Activated naive CD8-positive, alpha-beta T cell (primary cell): ENCODE results near the gene CCDC92.
A peak's percentile ranks its signal among the peaks of the same experiment; 100 is the strongest.

Source experiments
- H3K27ac Mint-ChIP-seq: one replicate; pipeline ENCODE4 v1.8.0; 2021; ENCODE audit warnings: mixed read lengths
- H3K27me3 Mint-ChIP-seq: one replicate; pipeline ENCODE4 v1.8.0; 2021; ENCODE audit warnings: mixed read lengths
- H3K36me3 Mint-ChIP-seq: one replicate; pipeline ENCODE4 v1.8.0; 2021; ENCODE audit warnings: mixed read lengths
- H3K4me1 Mint-ChIP-seq: one replicate; pipeline ENCODE4 v1.8.0; 2021; ENCODE audit warnings: low read depth, mixed read lengths
- H3K4me3 Mint-ChIP-seq: one replicate; pipeline ENCODE4 v1.8.0; 2021; ENCODE audit warnings: mild to moderate bottlenecking, mixed read lengths
- H3K9me3 Mint-ChIP-seq: one replicate; pipeline ENCODE4 v1.8.0; 2021; ENCODE audit warnings: low read depth, mixed read lengths

Gene CCDC92

GRCh38 chr12:123971770-123972456 is 718 bp downstream of the CCDC92 start:
- H3K4me1 Mint-ChIP-seq, result peaks cover 37% of the 10 kb centered on the region
- no peaks in the 10 kb centered on the region for H3K27me3 Mint-ChIP-seq
- peak overlapping the region; percentile 41 for H3K27ac Mint-ChIP-seq
- no peaks in the 10 kb centered on the region for H3K9me3 Mint-ChIP-seq
- H3K36me3 Mint-ChIP-seq, result peaks cover 3% of the 10 kb centered on the region
- peak overlapping the region; percentile 92 for H3K4me3 Mint-ChIP-seq

- Mint-ChIP-seq H3K27ac (peak overlapping the region; percentile 41), H3K4me1 (peaks cover 37% of the 10 kb centered on the region), H3K36me3 (peaks cover 3% of the 10 kb centered on the region), H3K27me3 (no peaks in the 10 kb centered on the region), H3K9me3 (no peaks in the 10 kb centered on the region), H3K4me3 (peak overlapping the region; percentile 92)
These were observed 1.2 kb downstream of the CCDC92 start for GRCh38 chr12:123971449-123971769.

GRCh38 chr12:123967121-123967586 is 5.5 kb downstream of the CCDC92 start:
- H3K9me3 Mint-ChIP-seq, result no peaks in the 10 kb centered on the region
- peaks cover 22% of the 10 kb centered on the region for H3K4me1 Mint-ChIP-seq
- no peak overlapping the region for H3K4me3 Mint-ChIP-seq
- no peaks in the 10 kb centered on the region for H3K27me3 Mint-ChIP-seq
- H3K27ac Mint-ChIP-seq, result no peak overlapping the region
- H3K36me3 Mint-ChIP-seq, result peaks cover 2% of the 10 kb centered on the region

GRCh38 chr12:123966596-123966995 is 6.0 kb downstream of the CCDC92 start:
- H3K27me3 Mint-ChIP-seq, result no peaks in the 10 kb centered on the region
- peaks cover 2% of the 10 kb centered on the region for H3K36me3 Mint-ChIP-seq
- H3K9me3 Mint-ChIP-seq, result no peaks in the 10 kb centered on the region
- H3K27ac Mint-ChIP-seq, result no peak overlapping the region
- H3K4me1 Mint-ChIP-seq, result peaks cover 21% of the 10 kb centered on the region
- H3K4me3 Mint-ChIP-seq, result no peak overlapping the region

GRCh38 chr12:123965382-123965781 is 7.2 kb downstream of the CCDC92 start:
- Mint-ChIP-seq H3K36me3 (peaks cover 2% of the 10 kb centered on the region), H3K4me3 (no peak overlapping the region), H3K9me3 (no peaks in the 10 kb centered on the region), H3K27ac (no peak overlapping the region), H3K4me1 (peaks cover 13% of the 10 kb centered on the region), H3K27me3 (no peaks in the 10 kb centered on the region)

- Mint-ChIP-seq H3K9me3 (no peaks in the 10 kb centered on the region), H3K4me1 (peaks cover 6% of the 10 kb centered on the region), H3K27me3 (no peaks in the 10 kb centered on the region), H3K36me3 (peaks cover 2% of the 10 kb centered on the region), H3K4me3 (no peak overlapping the region), H3K27ac (no peak overlapping the region)
These were observed 8.8 kb downstream of the CCDC92 start for GRCh38 chr12:123963821-123964220.

- Mint-ChIP-seq H3K4me1 (peaks cover 4% of the 10 kb centered on the region), H3K9me3 (no peaks in the 10 kb centered on the region), H3K27ac (no peak overlapping the region), H3K36me3 (peaks cover 2% of the 10 kb centered on the region), H3K4me3 (no peak overlapping the region), H3K27me3 (no peaks in the 10 kb centered on the region)
These were observed 10.1 kb downstream of the CCDC92 start for GRCh38 chr12:123962513-123962912.

GRCh38 chr12:123961585-123962345 is 10.9 kb downstream of the CCDC92 start:
- peaks cover 4% of the 10 kb centered on the region for H3K4me1 Mint-ChIP-seq
- H3K36me3 Mint-ChIP-seq, result peaks cover 4% of the 10 kb centered on the region
- no peaks in the 10 kb centered on the region for H3K27me3 Mint-ChIP-seq
- no peak overlapping the region for H3K27ac Mint-ChIP-seq
- H3K9me3 Mint-ChIP-seq, result no peaks in the 10 kb centered on the region
- no peak overlapping the region for H3K4me3 Mint-ChIP-seq

GRCh38 chr12:123960856-123961255 is 11.8 kb downstream of the CCDC92 start:
- Mint-ChIP-seq H3K9me3 (no peaks in the 10 kb centered on the region), H3K27me3 (no peaks in the 10 kb centered on the region)

GRCh38 chr12:123960029-123960735 is 12.4 kb downstream of the CCDC92 start:
- no peak overlapping the region for H3K27ac Mint-ChIP-seq
- peaks cover 4% of the 10 kb centered on the region for H3K36me3 Mint-ChIP-seq
- H3K4me3 Mint-ChIP-seq, result no peak overlapping the region
- H3K27me3 Mint-ChIP-seq, result no peaks in the 10 kb centered on the region
- no peaks in the 10 kb centered on the region for H3K9me3 Mint-ChIP-seq
- H3K4me1 Mint-ChIP-seq, result peaks cover 4% of the 10 kb centered on the region

More at GRCh38 chr12:123960856-123961255, 11.8 kb downstream of the CCDC92 start:
- Mint-ChIP-seq H3K4me3 (no peak overlapping the region), H3K4me1 (peaks cover 4% of the 10 kb centered on the region), H3K27ac (no peak overlapping the region), H3K36me3 (peaks cover 4% of the 10 kb centered on the region)

GRCh38 chr12:123958876-123959275 is 13.8 kb downstream of the CCDC92 start:
- Mint-ChIP-seq H3K36me3 (peaks cover 4% of the 10 kb centered on the region), H3K27me3 (no peaks in the 10 kb centered on the region)

GRCh38 chr12:123958462-123958861 is 14.2 kb downstream of the CCDC92 start:
- Mint-ChIP-seq H3K9me3 (no peaks in the 10 kb centered on the region), H3K4me3 (no peak overlapping the region), H3K4me1 (peaks cover 4% of the 10 kb centered on the region), H3K27ac (no peak overlapping the region), H3K27me3 (no peaks in the 10 kb centered on the region), H3K36me3 (peaks cover 4% of the 10 kb centered on the region)

More at GRCh38 chr12:123958876-123959275, 13.8 kb downstream of the CCDC92 start:
- no peak overlapping the region for H3K27ac Mint-ChIP-seq
- peaks cover 4% of the 10 kb centered on the region for H3K4me1 Mint-ChIP-seq
- H3K9me3 Mint-ChIP-seq, result no peaks in the 10 kb centered on the region
- H3K4me3 Mint-ChIP-seq, result no peak overlapping the region

GRCh38 chr12:123957196-123957595 is 15.4 kb downstream of the CCDC92 start:
- no peak overlapping the region for H3K4me3 Mint-ChIP-seq
- no peak overlapping the region for H3K27ac Mint-ChIP-seq
- peaks cover 2% of the 10 kb centered on the region for H3K36me3 Mint-ChIP-seq
- no peaks in the 10 kb centered on the region for H3K27me3 Mint-ChIP-seq
- no peaks in the 10 kb centered on the region for H3K4me1 Mint-ChIP-seq
- no peaks in the 10 kb centered on the region for H3K9me3 Mint-ChIP-seq

- H3K36me3 Mint-ChIP-seq, result peaks cover 2% of the 10 kb centered on the region
- no peaks in the 10 kb centered on the region for H3K4me1 Mint-ChIP-seq
- H3K27ac Mint-ChIP-seq, result no peak overlapping the region
- H3K4me3 Mint-ChIP-seq, result no peak overlapping the region
- H3K9me3 Mint-ChIP-seq, result no peaks in the 10 kb centered on the region
- no peaks in the 10 kb centered on the region for H3K27me3 Mint-ChIP-seq
These were observed 16.4 kb downstream of the CCDC92 start for GRCh38 chr12:123956249-123956648.
